PC-9 (cell line): ENCODE measurements around the gene PHLDA3. TPM values are rescaled to one million over a fixed set of nuclear protein-coding genes. Genes with fewer than 3 reads are reported as not detected.
A peak's percentile ranks its signal among the peaks of the same experiment; 100 is the strongest.
"Not testable (repeated sequence)": the region's sequence is repeated elsewhere in the genome, so short reads cannot be mapped to it uniquely, and the experiment has no call there.

Experiments
- BruUV-seq: library from RNA; stranded (reverse); fragments of 400-500 nt; replicated peaks from 2 replicates; lab custom pipeline; 2021; lab: Mats Ljungman, UMichigan
- CTCF ChIA-PET: fragments of 300-600 bp; sonication (Branson Sonifier 250); formaldehyde crosslinking; loops from one replicate; lab custom pipeline; 2022; ENCODE audit warnings: antibody characterized with exemption; lab: Charles Lee
- POLR2A ChIA-PET: fragments of 300-600 bp; sonication (Branson Sonifier 250); formaldehyde crosslinking; loops from one replicate; lab custom pipeline; 2022; ENCODE audit warnings: antibody characterized with exemption; ENCODE audit not compliant: unreplicated experiment; lab: Charles Lee
- DNase-seq, 2 experiments: peaks; one replicate each; pipeline versions ENCODE4 v3.0.0 to v3.0.0-alpha.2; 2015 to 2022; ENCODE audit warnings: mixed read lengths in 1 of 2
- H2AFZ ChIP-seq: fragments of 200-600 bp; sonication (generic); 2 replicates; pipeline ENCODE4 v1.8.1; 2017; ENCODE audit warnings: antibody characterized with exemption
- H3F3A ChIP-seq: fragments of 200-600 bp; sonication (generic); 2 replicates; pipeline ENCODE4 v1.8.1; 2017; ENCODE audit warnings: antibody characterized with exemption, mild to moderate bottlenecking, low read depth; ENCODE audit not compliant: insufficient read depth
- H3K27ac ChIP-seq: fragments of 200-600 bp; sonication (generic); 2 replicates; pipeline ENCODE4 v1.6.1; 2016; ENCODE audit warnings: mixed run types
- H3K27me3 ChIP-seq: fragments of 200-600 bp; sonication (generic); 2 replicates; pipeline ENCODE4 v1.6.1; 2016; ENCODE audit warnings: low read depth, mixed run types; ENCODE audit not compliant: insufficient read depth
- H3K36me3 ChIP-seq: fragments of 200-600 bp; sonication (generic); 2 replicates; pipeline ENCODE4 v1.6.1; 2016; ENCODE audit warnings: low read depth, mixed run types
- H3K4me1 ChIP-seq: fragments of 200-600 bp; sonication (generic); replicated peaks from 2 replicates; pipeline ENCODE4 v1.6.1; 2016; ENCODE audit warnings: mixed run types; ENCODE audit not compliant: insufficient read depth
- H3K4me2 ChIP-seq: fragments of 200-600 bp; sonication (generic); 2 replicates; pipeline ENCODE4 v1.6.1; 2017; ENCODE audit warnings: mixed run types
- H3K4me3 ChIP-seq: fragments of 200-600 bp; sonication (generic); 2 replicates; pipeline ENCODE4 v1.6.1; 2016; ENCODE audit warnings: mixed run types
- H3K79me2 ChIP-seq: fragments of 200-600 bp; sonication (generic); 2 replicates; pipeline ENCODE4 v1.6.1; 2017; ENCODE audit warnings: low read depth, mixed run types
- H3K9me2 ChIP-seq: fragments of 200-600 bp; sonication (generic); 2 replicates; pipeline ENCODE4 v1.8.1; 2017; ENCODE audit warnings: mild to moderate bottlenecking; ENCODE audit not compliant: insufficient read depth
- H3K9me3 ChIP-seq: fragments of 200-600 bp; sonication (generic); 2 replicates; pipeline ENCODE4 v1.8.1; 2016; ENCODE audit warnings: low read depth; ENCODE audit not compliant: insufficient read depth
- H4K20me1 ChIP-seq: fragments of 200-600 bp; sonication (generic); 2 replicates; pipeline ENCODE4 v1.8.1; 2017; ENCODE audit not compliant: insufficient read depth
- CTCF ChIP-seq: fragments of 200-600 bp; sonication (generic); conservative IDR thresholded peaks from 2 replicates; pipeline ENCODE4 v1.6.1; 2017; ENCODE audit warnings: mixed run types, antibody characterized with exemption, mild to moderate bottlenecking, moderate library complexity
- EZH2 ChIP-seq: fragments of 200-600 bp; sonication (generic); IDR thresholded peaks from 2 replicates; pipeline ENCODE4 v1.8.0; 2017; ENCODE audit warnings: antibody characterized with exemption, low read depth
- intact Hi-C: fragments of 100-400 bp; cut with micrococcal nuclease; formaldehyde crosslinking; loops from one replicate; pipeline ENCODE4 v1.10.0; 2022; ENCODE audit not compliant: unreplicated experiment
- total RNA-seq: library from RNA; stranded (reverse); gene quantifications from 2 replicates; pipeline ENCODE4 v1.2.3, GENCODE V29; 2021

PHLDA3 gene
- total RNA-seq, 1 experiment from 2014 or later, result 31.6 TPM

DNA sequence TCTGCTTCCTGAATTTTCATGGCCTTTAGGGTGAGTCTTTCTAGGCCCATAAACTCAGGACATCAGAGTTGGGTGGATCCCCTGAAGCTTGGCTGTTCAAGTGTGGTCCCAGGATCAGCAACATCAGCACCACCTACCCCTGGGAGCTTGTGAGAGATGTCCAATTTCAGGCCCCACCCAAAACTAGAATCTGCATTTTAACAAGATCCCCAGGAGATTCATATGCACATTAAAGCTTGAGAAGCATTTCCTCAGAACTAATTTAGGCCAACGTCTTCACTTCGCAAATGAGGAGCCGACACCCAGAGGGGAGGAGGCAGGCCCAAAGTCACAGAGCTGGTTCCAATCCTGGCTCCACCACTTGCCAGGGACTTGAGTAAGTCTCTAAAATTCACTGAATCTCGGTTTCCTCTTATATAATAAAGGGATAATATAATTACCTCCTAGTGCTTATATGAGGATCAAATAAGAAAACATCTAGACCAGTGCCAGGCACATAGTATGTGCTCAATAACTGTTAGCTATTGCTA lies 10.3 kb upstream of the PHLDA3 start:
- CTCF ChIA-PET, result interaction anchor here (3.9 kb wide), 1 partner anchor 34 kb away, joined by 74 read pairs; no protein-coding TSS in a partner anchor

DNA sequence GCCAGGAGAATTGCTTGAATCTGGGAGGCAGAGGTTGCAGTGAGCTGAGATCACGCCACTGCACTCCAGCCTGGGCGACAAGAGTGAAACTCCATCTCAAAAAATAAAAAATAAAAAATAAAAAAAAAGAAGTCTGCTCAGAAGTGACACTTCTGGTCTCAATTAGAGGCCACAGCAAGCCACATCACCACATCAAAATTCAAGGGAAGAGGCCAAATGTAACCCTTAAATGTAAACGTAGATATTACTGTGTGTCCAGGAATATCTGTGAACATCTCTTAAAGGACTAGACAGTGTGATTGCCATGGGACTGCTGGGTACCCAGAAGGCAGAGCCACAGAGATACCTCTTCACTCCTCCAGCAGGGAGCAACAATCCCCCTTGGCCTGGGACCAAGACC lies 9.7 kb upstream of the PHLDA3 start:
- CTCF ChIA-PET, result not testable (repeated sequence)

More for the DNA sequence above, 10.3 kb upstream of the PHLDA3 start:
- Histone ChIP-seq H3F3A (peaks cover 16% of the 10 kb centered on the region), H2AFZ (no peak overlapping the region), H3K9me3 (no peaks in the 10 kb centered on the region), H3K4me3 (no peak overlapping the region), H3K4me2 (no peak overlapping the region), H4K20me1 (no peaks in the 10 kb centered on the region), H3K27ac (no peak overlapping the region), H3K36me3 (no peaks in the 10 kb centered on the region), H3K9me2 (no peaks in the 10 kb centered on the region), H3K4me1 (peaks cover 37% of the 10 kb centered on the region), H3K79me2 (no peaks in the 10 kb centered on the region), H3K27me3 (no peaks in the 10 kb centered on the region)
- no peak for DNase-seq
- POLR2A ChIA-PET, result no interaction called here
- BruUV-seq, result no TSS peak
- TF ChIP-seq EZH2 (no peak), CTCF (no peak)
- intact Hi-C loops, result no loop called here

DNA sequence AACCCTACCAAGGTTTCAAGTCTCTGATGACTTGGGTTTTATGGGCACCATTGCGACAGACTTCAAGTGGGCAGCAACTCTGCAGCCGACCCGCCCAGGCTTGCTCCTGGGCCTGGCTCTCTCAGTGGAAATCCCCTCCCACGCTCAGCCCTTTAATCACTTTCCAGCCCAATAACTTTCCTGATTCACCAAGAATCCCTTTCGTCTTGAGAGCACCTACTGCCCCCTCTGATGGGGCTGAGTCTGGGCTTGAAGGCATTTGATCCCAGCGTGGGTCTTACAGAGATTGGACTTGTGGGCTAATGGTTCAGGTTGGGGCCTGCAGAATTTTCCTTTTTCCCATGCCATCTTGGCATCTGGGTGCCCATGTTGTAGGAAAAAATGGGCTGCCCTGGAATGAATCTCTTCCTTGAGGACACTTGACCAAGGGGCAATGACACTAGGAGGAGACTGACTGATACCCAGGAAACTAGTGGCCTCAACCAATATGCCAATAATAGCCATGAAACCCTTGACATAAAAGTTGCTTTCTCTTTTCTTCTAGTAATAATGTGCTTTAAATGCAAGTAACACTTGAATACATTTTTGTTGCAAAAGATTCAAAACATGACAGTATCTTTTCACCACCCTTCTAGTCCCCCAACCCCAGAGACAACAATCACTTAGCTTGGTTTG lies 7.8 kb upstream of the PHLDA3 start:
- Histone ChIP-seq H3K9me2 (no peaks in the 10 kb centered on the region; the same call in 1 of the 2 replicates), H3K9me3 (no peaks in the 10 kb centered on the region), H3K27me3 (no peaks in the 10 kb centered on the region), H3K27ac (no peak overlapping the region), H3F3A (peaks cover 14% of the 10 kb centered on the region), H3K4me3 (no peak overlapping the region), H3K79me2 (no peaks in the 10 kb centered on the region), H2AFZ (no peak overlapping the region), H3K36me3 (no peaks in the 10 kb centered on the region), H3K4me2 (peak overlapping the region; percentile 33; the same call in 1 of the 2 replicates), H3K4me1 (peaks cover 35% of the 10 kb centered on the region), H4K20me1 (no peaks in the 10 kb centered on the region)
- no TSS peak for BruUV-seq
- TF ChIP-seq EZH2 (no peak), CTCF (no peak)
- POLR2A ChIA-PET, result no interaction called here
- intact Hi-C loops, result no loop called here
- CTCF ChIA-PET, result interaction anchor here (0.6 kb wide), 1 partner anchor 29 kb away, joined by 4 read pairs; no protein-coding TSS in a partner anchor
- DNase-seq, result no peak

More for the DNA sequence above, 9.7 kb upstream of the PHLDA3 start:
- H4K20me1 ChIP-seq, H3K9me2 ChIP-seq, H3K4me3 ChIP-seq, H3K79me2 ChIP-seq, intact Hi-C loops, H3K4me2 ChIP-seq, POLR2A ChIA-PET, DNase-seq, BruUV-seq, H3K36me3 ChIP-seq, H3K27ac ChIP-seq, H3K9me3 ChIP-seq, H3K27me3 ChIP-seq, H2AFZ ChIP-seq: not testable (repeated sequence)
- H3F3A ChIP-seq, result peaks cover 16% of the 10 kb centered on the region
- H3K4me1 ChIP-seq, result peaks cover 37% of the 10 kb centered on the region
